GM18499 (cell line): Measurements from ENCODE around the gene CC2D1A.

ENCODE experiments used
- ATAC-seq: cut with Tn5 transposase; IDR thresholded peaks from one replicate; pipeline ENCODE4 v1.9.1; 2021; ENCODE audit warnings: moderate number of reproducible peaks; ENCODE audit not compliant: insufficient read depth, unreplicated experiment

The CC2D1A gene

GRCh38 chr19:13975870-13976269 is 69.9 kb downstream of the CC2D1A start:
- ATAC-seq, result no peak

- ATAC-seq, result no peak
Observed at GRCh38 chr19:13976446-13976845, 70.4 kb downstream of the CC2D1A start.

GRCh38 chr19:13977803-13978202 is 71.8 kb downstream of the CC2D1A start:
- ATAC-seq, result no peak

GRCh38 chr19:13978351-13979243 is 72.6 kb downstream of the CC2D1A start:
- no peak for ATAC-seq

- ATAC-seq, result no peak
Observed at GRCh38 chr19:13979244-13979615, 73.2 kb downstream of the CC2D1A start.

- no peak for ATAC-seq
Observed at GRCh38 chr19:13979686-13980085, 73.7 kb downstream of the CC2D1A start.

- no peak for ATAC-seq
Observed at GRCh38 chr19:13980340-13980739, 74.3 kb downstream of the CC2D1A start.
